ENCODE results near the gene CAMKMT.

GRCh38 chr2:44599130-44599529 lies 237.4 kb downstream of the CAMKMT start:
- no peak for TF ChIP-seq CTCF (IDR thresholded peaks at IDR 0.05)
- no peak for TF ChIP-seq EP300 (IDR thresholded peaks at IDR 0.05)
